OCI-LY7 (cell line): ENCODE data around the gene TICRR. TPM values are rescaled to one million over a fixed set of nuclear protein-coding genes. Genes with fewer than 3 reads are reported as not detected.

Experiments
- BruUV-seq: library from RNA; stranded (reverse); fragments of 400-500 nt; replicated peaks from 2 replicates; lab custom pipeline; 2021; lab: Mats Ljungman, UMichigan
- CTCF ChIA-PET: fragments of 300-600 bp; sonication (Branson Sonifier 250); formaldehyde crosslinking; loops from one replicate; lab custom pipeline; 2022; ENCODE audit warnings: antibody characterized with exemption; ENCODE audit not compliant: unreplicated experiment; lab: Charles Lee
- POLR2A ChIA-PET: fragments of 300-600 bp; sonication (Branson Sonifier 250); formaldehyde crosslinking; loops from one replicate; lab custom pipeline; 2022; ENCODE audit warnings: antibody characterized with exemption; lab: Charles Lee
- DNase-seq: peaks from one replicate; pipeline ENCODE4 v3.0.0-alpha.2; 2015; ENCODE audit warnings: low spot score
- H2AFZ ChIP-seq: fragments of 200-600 bp; sonication (generic), shearing (Covaris generic); 2 replicates; pipeline ENCODE4 v1.6.1; 2014; ENCODE audit warnings: mild to moderate bottlenecking, antibody characterized with exemption, low read length, moderate library complexity
- H3K27ac ChIP-seq: fragments of 200-600 bp; sonication (generic); 2 replicates; pipeline ENCODE4 v1.5.1; 2014; ENCODE audit warnings: mixed run types, low read depth, mild to moderate bottlenecking, moderate library complexity, low read length, inconsistent platforms; ENCODE audit not compliant: poor library complexity, severe bottlenecking
- H3K36me3 ChIP-seq: fragments of 200-600 bp; sonication (generic); 2 replicates; pipeline ENCODE4 v1.6.1; 2014; ENCODE audit warnings: mild to moderate bottlenecking, antibody characterized with exemption, low read length, moderate library complexity, mixed read lengths; ENCODE audit not compliant: insufficient read depth
- H3K4me1 ChIP-seq: fragments of 200-600 bp; sonication (generic); 2 replicates; pipeline ENCODE4 v1.5.1; 2014; ENCODE audit warnings: mild to moderate bottlenecking, low read length; ENCODE audit not compliant: insufficient read depth, poor library complexity, severe bottlenecking
- H3K4me2 ChIP-seq: fragments of 200-600 bp; sonication (generic); 2 replicates; pipeline ENCODE4 v1.6.1; 2014; ENCODE audit warnings: mild to moderate bottlenecking, low read length
- H3K4me3 ChIP-seq: fragments of 200-600 bp; sonication (generic); 2 replicates; pipeline ENCODE4 v1.5.1; 2014; ENCODE audit warnings: mild to moderate bottlenecking, low read depth, low read length; ENCODE audit not compliant: poor library complexity, severe bottlenecking
- H3K79me2 ChIP-seq: fragments of 200-600 bp; sonication (generic); 2 replicates; pipeline ENCODE4 v1.6.1; 2016; ENCODE audit warnings: low read depth, mild to moderate bottlenecking, low read length, moderate library complexity, mixed read lengths; ENCODE audit not compliant: insufficient read depth
- H3K9me2 ChIP-seq: fragments of 200-600 bp; sonication (generic); 2 replicates; pipeline ENCODE4 v1.6.1; 2016; ENCODE audit warnings: mild to moderate bottlenecking, low read length, mixed read lengths; ENCODE audit not compliant: insufficient read depth
- H3K9me3 ChIP-seq: fragments of 200-600 bp; sonication (generic); 2 replicates; pipeline ENCODE4 v1.6.1; 2014; ENCODE audit warnings: mild to moderate bottlenecking, mixed run types, low read length, mixed read lengths
- H4K20me1 ChIP-seq: fragments of 200-600 bp; sonication (generic); 2 replicates; pipeline ENCODE4 v1.6.1; 2014; ENCODE audit warnings: mild to moderate bottlenecking, antibody characterized with exemption, low read length, moderate library complexity, mixed read lengths; ENCODE audit not compliant: insufficient read depth
- CTCF ChIP-seq: fragments of 200-600 bp; sonication (generic); conservative IDR thresholded peaks from 2 replicates; pipeline ENCODE4 v1.5.1; 2014; ENCODE audit warnings: mild to moderate bottlenecking, antibody characterized with exemption, low read length, moderate library complexity, mixed read lengths
- EZH2phosphoT487 ChIP-seq: fragments of 200-600 bp; sonication (generic); IDR thresholded peaks from 2 replicates; pipeline ENCODE4 v1.6.1; 2018; ENCODE audit warnings: low read depth, borderline replicate concordance, mild to moderate bottlenecking, mixed run types, antibody characterized with exemption, low read length, moderate library complexity, mixed read lengths
- intact Hi-C: fragments of 100-400 bp; cut with micrococcal nuclease; formaldehyde crosslinking; loops from one replicate; pipeline ENCODE4 v1.10.0; 2022; ENCODE audit not compliant: unreplicated experiment
- total RNA-seq, 2 experiments: library from RNA; depleted of rRNA in 1 of 2; stranded (reverse); fragments of >200 nt in 1 of 2; shearing (Covaris generic) in 1 of 2; gene quantifications; 2 replicates each; pipeline ENCODE4 v1.2.3, GENCODE V29; 2014 to 2022

Gene TICRR
- total RNA-seq, 2 experiments from 2014 or later: 25.9 to 44.4 TPM

GRCh38 chr15:89559769-89560264 lies 15.5 kb upstream of the TICRR start:
- H2AFZ ChIP-seq: no peak overlapping the region
- H3K36me3 ChIP-seq: no peaks in the 10 kb centered on the region
- TF ChIP-seq EZH2phosphoT487: no peak
- H3K4me2 ChIP-seq: no peak overlapping the region
- no peak for DNase-seq
- no peaks in the 10 kb centered on the region for H3K9me2 ChIP-seq
- intact Hi-C loops: loop anchor here (10.0 kb wide), 1 partner anchor 765 kb away; no protein-coding TSS in a partner anchor
- no peaks in the 10 kb centered on the region for H3K9me3 ChIP-seq
- H3K27ac ChIP-seq: no peak overlapping the region
- no peaks in the 10 kb centered on the region for H4K20me1 ChIP-seq
- no TSS peak for BruUV-seq
- no peak overlapping the region for H3K4me3 ChIP-seq
- H3K79me2 ChIP-seq: no peaks in the 10 kb centered on the region
- POLR2A ChIA-PET: interaction anchor here (0.7 kb wide), 1 partner anchor 314 kb away, joined by 3 read pairs; no protein-coding TSS in a partner anchor
- no peaks in the 10 kb centered on the region for H3K4me1 ChIP-seq
- CTCF ChIA-PET: no interaction called here

DNA sequence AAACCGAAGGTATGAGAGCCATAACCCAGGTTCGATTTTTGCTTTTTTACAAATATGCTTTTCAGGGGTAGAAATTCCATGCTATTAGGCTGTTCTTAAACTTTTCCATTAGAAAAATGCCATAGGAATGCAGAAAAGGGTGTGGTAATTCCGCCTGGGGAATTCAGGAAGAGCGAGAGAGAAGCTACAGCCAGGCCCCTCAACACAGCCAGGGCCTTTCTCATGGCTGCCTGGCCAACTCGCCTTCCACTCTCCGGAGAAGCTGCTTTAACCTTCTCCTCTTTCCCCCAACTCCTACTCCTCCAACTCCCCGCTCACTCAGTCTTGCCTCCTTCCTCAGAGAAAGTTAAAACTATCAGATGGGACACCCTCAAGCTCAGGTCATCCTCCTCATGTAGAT lies 9.1 kb upstream of the TICRR start:
- no peak for DNase-seq
- H3K4me2 ChIP-seq: no peak overlapping the region
- ChIA-PET POLR2A (no interaction called here), CTCF (no interaction called here)
- no peaks in the 10 kb centered on the region for H3K9me2 ChIP-seq
- H2AFZ ChIP-seq: no peak overlapping the region
- H3K9me3 ChIP-seq: no peaks in the 10 kb centered on the region
- BruUV-seq: no TSS peak
- no peaks in the 10 kb centered on the region for H3K36me3 ChIP-seq
- no peaks in the 10 kb centered on the region for H3K79me2 ChIP-seq
- H3K27ac ChIP-seq: no peak overlapping the region
- H4K20me1 ChIP-seq: no peaks in the 10 kb centered on the region
- intact Hi-C loops: loop anchor here (10.0 kb wide), 1 partner anchor 759 kb away; no protein-coding TSS in a partner anchor
- H3K4me3 ChIP-seq: no peak overlapping the region
- no peaks in the 10 kb centered on the region for H3K4me1 ChIP-seq
- TF ChIP-seq CTCF (no peak), EZH2phosphoT487 (no peak)

- no peak overlapping the region for H3K4me2 ChIP-seq
- H3K4me3 ChIP-seq: no peak overlapping the region
- TF ChIP-seq CTCF (no peak), EZH2phosphoT487 (no peak)
- H3K27ac ChIP-seq: no peak overlapping the region
- no peaks in the 10 kb centered on the region for H3K79me2 ChIP-seq
- no peak overlapping the region for H2AFZ ChIP-seq
- DNase-seq: no peak
- H3K9me2 ChIP-seq: no peaks in the 10 kb centered on the region
- no peaks in the 10 kb centered on the region for H3K36me3 ChIP-seq
- H4K20me1 ChIP-seq: no peaks in the 10 kb centered on the region
- no peaks in the 10 kb centered on the region for H3K4me1 ChIP-seq
- CTCF ChIA-PET: no interaction called here
- intact Hi-C loops: loop anchor here (10.0 kb wide), 1 partner anchor 758 kb away; no protein-coding TSS in a partner anchor
- no TSS peak for BruUV-seq
- H3K9me3 ChIP-seq: no peaks in the 10 kb centered on the region
- POLR2A ChIA-PET: no interaction called here
Observed at GRCh38 chr15:89566621-89567294, 8.5 kb upstream of the TICRR start.
